22Rv1 (cell line): ENCODE measurements around the gene MARCO.

ENCODE experiments used
- ZFX ChIP-seq: fragments of 450-650 bp; IDR thresholded peaks from 2 replicates; pipeline ENCODE4 v1.6.1; 2017; ENCODE audit warnings: antibody characterized with exemption, borderline replicate concordance
- TF ChIP-seq, protein P1 (sequence below): fragments of 450-650 bp; IDR thresholded peaks from 2 replicates; pipeline ENCODE4 v1.5.1; 2017; ENCODE audit warnings: mild to moderate bottlenecking

DNA sequence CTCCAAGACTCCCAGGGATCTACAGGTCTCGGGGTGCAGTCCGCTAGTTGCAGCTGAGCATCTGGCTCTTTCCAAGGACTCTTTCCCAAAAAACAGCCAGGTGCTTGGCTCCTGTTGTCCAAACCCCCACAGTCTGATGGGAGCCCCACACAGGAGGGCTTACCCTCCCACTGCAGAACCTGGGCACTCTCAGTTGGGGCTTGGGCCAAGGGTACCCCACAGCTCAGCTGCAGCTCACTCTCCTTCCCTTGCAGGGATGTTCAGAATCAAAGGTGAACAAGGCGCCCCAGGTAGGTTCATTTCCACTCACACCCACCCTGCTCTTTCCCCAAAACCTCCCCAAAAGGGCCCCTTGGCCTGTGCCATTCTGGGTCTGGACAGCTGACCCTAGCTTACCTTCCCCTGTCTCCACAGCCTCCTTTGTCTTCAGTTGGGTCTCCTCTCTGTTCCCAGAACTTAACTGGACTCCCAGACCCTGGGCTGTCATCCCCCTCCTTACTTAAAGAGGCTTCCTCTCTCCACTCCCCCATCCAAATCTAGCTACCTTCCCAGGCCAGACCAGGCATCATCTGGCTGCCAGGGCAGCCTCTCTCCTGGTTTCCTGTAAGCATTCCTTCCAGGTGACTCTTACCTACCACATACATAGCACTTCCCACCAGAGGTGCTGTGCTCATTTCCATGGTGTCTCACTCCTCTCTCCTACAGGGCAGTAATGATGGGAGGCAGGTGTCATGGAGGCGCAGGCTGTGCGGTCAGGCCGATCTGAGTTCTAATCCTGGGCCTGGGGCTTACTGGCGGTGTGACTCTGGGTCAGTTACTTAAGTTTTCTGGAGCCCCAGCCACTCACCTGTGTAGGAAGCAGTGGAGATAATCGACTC, 29.5 kb downstream of the MARCO start:
- TF ChIP-seq, protein P1, sequence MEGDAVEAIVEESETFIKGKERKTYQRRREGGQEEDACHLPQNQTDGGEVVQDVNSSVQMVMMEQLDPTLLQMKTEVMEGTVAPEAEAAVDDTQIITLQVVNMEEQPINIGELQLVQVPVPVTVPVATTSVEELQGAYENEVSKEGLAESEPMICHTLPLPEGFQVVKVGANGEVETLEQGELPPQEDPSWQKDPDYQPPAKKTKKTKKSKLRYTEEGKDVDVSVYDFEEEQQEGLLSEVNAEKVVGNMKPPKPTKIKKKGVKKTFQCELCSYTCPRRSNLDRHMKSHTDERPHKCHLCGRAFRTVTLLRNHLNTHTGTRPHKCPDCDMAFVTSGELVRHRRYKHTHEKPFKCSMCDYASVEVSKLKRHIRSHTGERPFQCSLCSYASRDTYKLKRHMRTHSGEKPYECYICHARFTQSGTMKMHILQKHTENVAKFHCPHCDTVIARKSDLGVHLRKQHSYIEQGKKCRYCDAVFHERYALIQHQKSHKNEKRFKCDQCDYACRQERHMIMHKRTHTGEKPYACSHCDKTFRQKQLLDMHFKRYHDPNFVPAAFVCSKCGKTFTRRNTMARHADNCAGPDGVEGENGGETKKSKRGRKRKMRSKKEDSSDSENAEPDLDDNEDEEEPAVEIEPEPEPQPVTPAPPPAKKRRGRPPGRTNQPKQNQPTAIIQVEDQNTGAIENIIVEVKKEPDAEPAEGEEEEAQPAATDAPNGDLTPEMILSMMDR: no peak
- no peak for TF ChIP-seq ZFX
